Tibial nerve (tissue), 4 donors: Measurements from ENCODE around the gene IFNAR2. TPM values are rescaled to one million over a fixed set of nuclear protein-coding genes. Genes with fewer than 3 reads are reported as not detected.

Experiments used
- DNase-seq, 2 donors: peaks; one replicate each; pipeline ENCODE4 v3.0.0-alpha.2; 2019; ENCODE audit warnings: low spot score in 2 of 2
- H3K27ac ChIP-seq, 4 donors: fragments of 200-600 bp; sonication (generic) in 3 of 4; one replicate each; pipeline ENCODE4 v1.5.1; 2017 to 2019; ENCODE audit warnings: mild to moderate bottlenecking in 1 of 4
- H3K27me3 ChIP-seq, 2 donors: fragments of 200-600 bp; sonication (generic) in 1 of 2; one replicate each; pipeline versions ENCODE4 v1.5.1 to v1.6.0; 2017 to 2019
- H3K36me3 ChIP-seq, 3 donors: fragments of 200-600 bp; sonication (generic); one replicate each; pipeline ENCODE4 v1.5.1; 2018 to 2019
- H3K4me1 ChIP-seq, 4 donors: fragments of 200-600 bp; sonication (generic) in 3 of 4; one replicate each; pipeline ENCODE4 v1.5.1; 2017 to 2019
- H3K4me3 ChIP-seq, 4 donors: fragments of 200-600 bp; sonication (generic) in 3 of 4; one replicate each; pipeline ENCODE4 v1.5.1; 2017 to 2019; ENCODE audit warnings: mild to moderate bottlenecking in 1 of 4, moderate library complexity in 1 of 4
- H3K9me3 ChIP-seq, 4 donors: fragments of 200-600 bp; sonication (generic) in 3 of 4; one replicate each; pipeline ENCODE4 v1.5.1; 2017 to 2019
- CTCF ChIP-seq, 5 experiments: fragments of 200-600 bp in 3 of 5; fragments of 450-650 bp in 2 of 5; sonication (generic) in 3 of 5; IDR thresholded peaks; one replicate each; pipeline ENCODE4 v1.5.1; 2016 to 2019; ENCODE audit warnings: antibody characterized with exemption in 5 of 5, mild to moderate bottlenecking in 3 of 5, moderate library complexity in 2 of 5
- EP300 ChIP-seq, 2 donors: sonication (generic); formaldehyde crosslinking; IDR thresholded peaks; one replicate each; pipeline ENCODE4 v1.6.1; 2017; ENCODE audit warnings: antibody characterized with exemption in 2 of 2, mild to moderate bottlenecking in 1 of 2
- POLR2A ChIP-seq, 2 donors: fragments of 450-650 bp; IDR thresholded peaks; one replicate each; pipeline ENCODE4 v1.6.1; 2017; ENCODE audit warnings: antibody characterized with exemption in 2 of 2, mild to moderate bottlenecking in 2 of 2, moderate library complexity in 2 of 2
- WGBS, 2 donors: methylation state at CpG; one replicate each; pipeline ENCODE4 v1.1.5; 2018; 5-methylcytosine and 5-hydroxymethylcytosine counted together
- total RNA-seq, 4 donors: library from RNA; depleted of rRNA; stranded (reverse); fragments of >200 nt; gene quantifications; one replicate each; pipeline ENCODE4 v1.1.0, GENCODE V29; 2016

The IFNAR2 gene
- total RNA-seq, 4 donors from 2014 or later, result 12.3 to 47.4 (median 29.4) TPM

- Histone ChIP-seq H3K4me1 (peaks cover 0 to 26% (median 5%) of the 10 kb centered on the region in 4 donors), H3K27ac (no peak overlapping the region), H3K9me3 (peaks cover 0 to 5% (median 0%) of the 10 kb centered on the region in 4 donors), H3K4me3 (no peak overlapping the region), H3K27me3 (no peaks in the 10 kb centered on the region), H3K36me3 (no peaks in the 10 kb centered on the region)
- 67 to 93% methylated on average over 4 of the region's 4 CpGs for WGBS, 2 donors
- DNase-seq, result no peak
- no peak for TF ChIP-seq POLR2A (IDR thresholded peaks at IDR 0.05)
- no peak for TF ChIP-seq CTCF (IDR thresholded peaks at IDR 0.05)
- TF ChIP-seq EP300 (IDR thresholded peaks at IDR 0.05), result no peak
Observed at GRCh38 chr21:33207449-33208149, 22.1 kb upstream of the IFNAR2 start.

GRCh38 chr21:33208534-33208933 lies 21.2 kb upstream of the IFNAR2 start:
- no peak for DNase-seq
- H3K27ac ChIP-seq, result no peak overlapping the region
- H3K9me3 ChIP-seq, result peaks cover 0 to 5% (median 0%) of the 10 kb centered on the region in 4 donors
- H3K27me3 ChIP-seq, result no peaks in the 10 kb centered on the region
- WGBS, 2 donors, result 42 to 96% methylated on average over 1 of the region's 1 CpG
- peaks cover 0 to 21% (median 5%) of the 10 kb centered on the region in 4 donors for H3K4me1 ChIP-seq
- no peak overlapping the region for H3K4me3 ChIP-seq
- TF ChIP-seq EP300 (IDR thresholded peaks at IDR 0.05), result no peak
- no peak for TF ChIP-seq CTCF (IDR thresholded peaks at IDR 0.05)
- no peak for TF ChIP-seq POLR2A (IDR thresholded peaks at IDR 0.05)
- no peaks in the 10 kb centered on the region for H3K36me3 ChIP-seq

- no peak for DNase-seq
- H3K9me3 ChIP-seq, result peaks cover 0 to 5% (median 0%) of the 10 kb centered on the region in 4 donors
- no peaks in the 10 kb centered on the region for H3K27me3 ChIP-seq
- no peak overlapping the region for H3K27ac ChIP-seq
- WGBS, 2 donors, result 81 to 83% methylated on average over 7 of the region's 7 CpGs
- no peak overlapping the region for H3K4me3 ChIP-seq
- H3K36me3 ChIP-seq, result no peaks in the 10 kb centered on the region
- peaks cover 0 to 13% (median 5%) of the 10 kb centered on the region in 4 donors for H3K4me1 ChIP-seq
- TF ChIP-seq CTCF (IDR thresholded peaks at IDR 0.05) (no peak), EP300 (IDR thresholded peaks at IDR 0.05) (no peak), POLR2A (IDR thresholded peaks at IDR 0.05) (no peak)
Observed at GRCh38 chr21:33211305-33211704, 18.4 kb upstream of the IFNAR2 start.

- H3K36me3 ChIP-seq, result no peaks in the 10 kb centered on the region
- peaks cover 0 to 5% (median 0%) of the 10 kb centered on the region in 4 donors for H3K9me3 ChIP-seq
- H3K27me3 ChIP-seq, result no peaks in the 10 kb centered on the region
- H3K4me3 ChIP-seq, result no peak overlapping the region
- 63 to 69% methylated on average over 6 of the region's 6 CpGs for WGBS, 2 donors
- H3K4me1 ChIP-seq, result peaks cover 0 to 13% (median 5%) of the 10 kb centered on the region in 4 donors
- TF ChIP-seq EP300 (IDR thresholded peaks at IDR 0.05) (no peak), POLR2A (IDR thresholded peaks at IDR 0.05) (no peak), CTCF (IDR thresholded peaks at IDR 0.05) (no peak)
- no peak for DNase-seq
- no peak overlapping the region for H3K27ac ChIP-seq
Observed at GRCh38 chr21:33211732-33212131, 18.0 kb upstream of the IFNAR2 start.

- DNase-seq, result no peak
- TF ChIP-seq POLR2A (IDR thresholded peaks at IDR 0.05) (no peak), EP300 (IDR thresholded peaks at IDR 0.05) (no peak), CTCF (IDR thresholded peaks at IDR 0.05) (no peak)
- 38 to 43% methylated on average over 8 of the region's 8 CpGs for WGBS, 2 donors
- Histone ChIP-seq H3K4me1 (peaks cover 0 to 13% (median 5%) of the 10 kb centered on the region in 4 donors), H3K36me3 (no peaks in the 10 kb centered on the region), H3K9me3 (peaks cover 0 to 5% (median 0%) of the 10 kb centered on the region in 4 donors), H3K4me3 (no peak overlapping the region), H3K27ac (peak overlapping the region in 1 of 4 donors; percentile 49), H3K27me3 (no peaks in the 10 kb centered on the region)
Observed at GRCh38 chr21:33212159-33212851, 17.4 kb upstream of the IFNAR2 start.
